Measurements from ENCODE around the gene SOWAHA. TPM values are rescaled to one million over a fixed set of nuclear protein-coding genes. Genes with fewer than 3 reads are reported as not detected.

The SOWAHA gene
- total RNA-seq, 1 experiment from 2014 or later, result 0.20 TPM

DNA sequence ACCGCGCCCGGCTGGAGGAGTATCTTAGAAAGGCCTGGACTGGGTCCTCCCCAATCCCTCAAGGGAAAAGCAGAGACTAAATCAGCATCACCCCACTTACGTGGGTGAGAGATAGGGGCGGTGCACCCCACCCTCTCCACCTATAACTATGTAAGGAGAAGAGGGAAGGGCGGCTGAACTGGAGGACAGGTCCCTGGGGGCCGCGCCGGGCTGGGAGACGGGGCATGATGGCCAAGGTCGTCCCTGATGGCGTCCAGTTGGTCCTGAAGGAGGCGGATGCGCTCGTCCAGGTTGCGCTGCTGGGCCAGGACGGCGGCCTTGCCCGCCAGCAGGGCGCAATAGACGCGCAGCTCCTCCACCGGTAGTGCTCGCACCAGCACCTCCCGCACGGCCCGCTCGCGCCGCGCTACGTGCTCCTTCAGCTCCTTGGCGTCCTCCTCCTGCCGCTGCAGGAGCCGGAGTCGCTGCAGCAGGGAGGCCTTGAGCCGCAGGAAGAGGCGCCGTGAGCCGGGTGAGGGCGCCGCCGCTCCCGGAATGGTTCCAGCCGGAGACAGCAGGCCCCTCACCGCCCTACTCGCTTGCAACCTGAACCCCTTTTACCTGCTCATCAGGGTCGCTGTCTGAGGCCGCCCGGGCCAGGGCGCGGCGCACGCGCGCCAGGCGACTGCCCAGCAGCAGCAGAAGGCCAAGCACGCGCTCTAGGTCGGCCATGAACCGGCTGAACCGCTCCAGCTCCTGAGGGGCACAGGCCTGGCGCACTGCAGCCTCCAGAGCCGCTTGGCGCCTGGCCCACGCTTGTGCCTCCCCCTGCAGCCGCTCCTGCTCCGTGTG lies 9.8 kb downstream of the SOWAHA start:
- Histone ChIP-seq H2BK12ac (ENCODE audit: insufficient read length, low read depth, low read length) (no peak overlapping the region), H3K27me3 (ENCODE audit: insufficient read depth, low read length) (peaks cover 12% of the 10 kb centered on the region; the same call in 1 of the 2 replicates), H3K79me2 (ENCODE audit: insufficient read depth, low read length) (no peaks in the 10 kb centered on the region), H3K27ac (ENCODE audit: insufficient read length, low read depth, low read length) (no peak overlapping the region), H4K20me1 (ENCODE audit: control insufficient read depth, insufficient read depth, insufficient read length) (no peaks in the 10 kb centered on the region), H3K9ac (ENCODE audit: extremely low read depth, insufficient read length, low read length) (no peak overlapping the region), H2BK15ac (ENCODE audit: low read depth, low read length) (no peak overlapping the region), H2BK5ac (ENCODE audit: insufficient read length, low read length) (no peak overlapping the region), H3K56ac (ENCODE audit: insufficient read length, low read depth, low read length) (no peak overlapping the region), H3K14ac (ENCODE audit: insufficient read depth, low read length) (peak overlapping the region; percentile 86), H3K4me1 (ENCODE audit: insufficient read depth, low read length) (peaks cover 3% of the 10 kb centered on the region), H2BK120ac (ENCODE audit: low read depth, low read length, poor library complexity, severe bottlenecking) (no peak overlapping the region), H2BK20ac (ENCODE audit: low read depth, low read length, poor library complexity, severe bottlenecking) (no peak overlapping the region), H3T11ph (ENCODE audit: low read length) (no peak overlapping the region), H3K4ac (ENCODE audit: low read depth, low read length) (no peak overlapping the region), H4K91ac (ENCODE audit: insufficient read length, low read depth, low read length) (no peak overlapping the region), H3K4me2 (ENCODE audit: insufficient read depth, insufficient read length, low read length) (peak overlapping the region; percentile 42), H4K5ac (ENCODE audit: insufficient read length, low read depth, low read length) (no peak overlapping the region), H4K8ac (replicated peaks; ENCODE audit: insufficient read length, low read depth, low read length) (no peak overlapping the region), H3K18ac (ENCODE audit: insufficient read length, low read depth, low read length) (peak overlapping the region; percentile 68), H2AFZ (ENCODE audit: low read length) (no peak overlapping the region), H2AK5ac (ENCODE audit: insufficient read length, low read length) (no peak overlapping the region), H3K79me1 (ENCODE audit: insufficient read depth, low read depth, low read length, poor library complexity, severe bottlenecking) (no peaks in the 10 kb centered on the region), H3K23me2 (ENCODE audit: insufficient read length, low read depth, low read length, poor library complexity, severe bottlenecking) (peaks cover 14% of the 10 kb centered on the region), H3K23ac (ENCODE audit: insufficient read length, low read depth, low read length) (no peak overlapping the region), H3K9me3 (ENCODE audit: control insufficient read depth, low read depth, low read length) (no peaks in the 10 kb centered on the region)
- no CpG with 5 or more reads among the region's 68 CpGs for WGBS (ENCODE audit: extremely low coverage, insufficient read length, low lambda C conversion rate)
- no peak overlapping the region for H3K27ac Mint-ChIP-seq
- TF ChIP-seq, protein P1, sequence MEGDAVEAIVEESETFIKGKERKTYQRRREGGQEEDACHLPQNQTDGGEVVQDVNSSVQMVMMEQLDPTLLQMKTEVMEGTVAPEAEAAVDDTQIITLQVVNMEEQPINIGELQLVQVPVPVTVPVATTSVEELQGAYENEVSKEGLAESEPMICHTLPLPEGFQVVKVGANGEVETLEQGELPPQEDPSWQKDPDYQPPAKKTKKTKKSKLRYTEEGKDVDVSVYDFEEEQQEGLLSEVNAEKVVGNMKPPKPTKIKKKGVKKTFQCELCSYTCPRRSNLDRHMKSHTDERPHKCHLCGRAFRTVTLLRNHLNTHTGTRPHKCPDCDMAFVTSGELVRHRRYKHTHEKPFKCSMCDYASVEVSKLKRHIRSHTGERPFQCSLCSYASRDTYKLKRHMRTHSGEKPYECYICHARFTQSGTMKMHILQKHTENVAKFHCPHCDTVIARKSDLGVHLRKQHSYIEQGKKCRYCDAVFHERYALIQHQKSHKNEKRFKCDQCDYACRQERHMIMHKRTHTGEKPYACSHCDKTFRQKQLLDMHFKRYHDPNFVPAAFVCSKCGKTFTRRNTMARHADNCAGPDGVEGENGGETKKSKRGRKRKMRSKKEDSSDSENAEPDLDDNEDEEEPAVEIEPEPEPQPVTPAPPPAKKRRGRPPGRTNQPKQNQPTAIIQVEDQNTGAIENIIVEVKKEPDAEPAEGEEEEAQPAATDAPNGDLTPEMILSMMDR (conservative IDR thresholded peaks at IDR 0.05), result peak; percentile 50; the same call in 2 of the 3 replicates
- DNase-seq, result peak; percentile 92
- H3K36me3 Mint-ChIP-seq (ENCODE audit: insufficient read depth in 1 of 3, low read depth in 3 of 3), result peaks cover 3 to 6% (median 4%) of the 10 kb centered on the region in 3 experiments; a peak in 6 of 7 replicates
- peaks cover 68% of the 10 kb centered on the region for H3K27me3 Mint-ChIP-seq (ENCODE audit: low read depth)
- peak overlapping the region in 1 of 2 experiments; percentile 43; a peak in 2 of 5 replicates for H3K4me3 Mint-ChIP-seq
- peaks cover 13 to 24% of the 10 kb centered on the region in 2 experiments for H3K4me1 Mint-ChIP-seq
- no peaks in the 10 kb centered on the region; a peak in 1 of 5 replicates for H3K9me3 Mint-ChIP-seq
